T-helper 17 cell (primary cell): ENCODE results near the gene CD276. TPM values are rescaled to one million over a fixed set of nuclear protein-coding genes. Genes with fewer than 3 reads are reported as not detected.

Source experiments
- ATAC-seq: fragments of 150-1000 bp; cut with Tn5 transposase; 2 replicates; pipeline ENCODE4 v1.10.0; 2021; ENCODE audit warnings: mild to moderate bottlenecking, moderate library complexity
- DNase-seq, 3 donors: peaks; one replicate each; pipeline versions ENCODE4 v3.0.0 to v3.0.0-alpha.2; 2020 to 2021
- H3K9me3 ChIP-seq: one replicate; pipeline ENCODE4 v1.7.0; 2013; ENCODE audit warnings: low read length, mild to moderate bottlenecking; ENCODE audit not compliant: control insufficient read depth, poor library complexity, severe bottlenecking
- H3K27ac Mint-ChIP-seq: one replicate; pipeline ENCODE4 v1.8.0; 2022; ENCODE audit warnings: mild to moderate bottlenecking, moderate library complexity, mixed read lengths
- H3K27me3 Mint-ChIP-seq: one replicate; pipeline ENCODE4 v1.8.0; 2022; ENCODE audit warnings: mixed read lengths
- H3K36me3 Mint-ChIP-seq: one replicate; pipeline ENCODE4 v1.8.0; 2022; ENCODE audit warnings: low read depth, mixed read lengths
- H3K4me1 Mint-ChIP-seq: one replicate; pipeline ENCODE4 v1.8.0; 2022; ENCODE audit warnings: mild to moderate bottlenecking, mixed read lengths
- H3K4me3 Mint-ChIP-seq: one replicate; pipeline ENCODE4 v1.8.0; 2022; ENCODE audit warnings: mild to moderate bottlenecking, moderate library complexity, mixed read lengths
- total RNA-seq, 4 donors: library from RNA in 2 of 4; stranded (reverse) in 2 of 4; gene quantifications; one replicate each; pipeline ENCODE4 v1.2.3 and lab custom pipeline; 2022 to 2026

The CD276 gene
- total RNA-seq, 2 donors from 2014 or later, result not detected

- Mint-ChIP-seq H3K4me1 (peaks cover 15% of the 10 kb centered on the region), H3K27me3 (peaks cover 66% of the 10 kb centered on the region), H3K36me3 (peaks cover 14% of the 10 kb centered on the region), H3K4me3 (no peak overlapping the region), H3K27ac (no peak overlapping the region)
- no peaks in the 10 kb centered on the region for H3K9me3 ChIP-seq
- DNase-seq, result no peak
- ATAC-seq, result no peak
These were observed 65.3 kb downstream of the CD276 start for GRCh38 chr15:73749533-73749932.

- Mint-ChIP-seq H3K4me1 (peaks cover 15% of the 10 kb centered on the region), H3K36me3 (peaks cover 15% of the 10 kb centered on the region), H3K27ac (no peak overlapping the region), H3K4me3 (no peak overlapping the region), H3K27me3 (peaks cover 68% of the 10 kb centered on the region)
- ATAC-seq (no peak), DNase-seq (no peak)
- H3K9me3 ChIP-seq, result no peaks in the 10 kb centered on the region
These were observed 65.8 kb downstream of the CD276 start for GRCh38 chr15:73749971-73750370.

DNA sequence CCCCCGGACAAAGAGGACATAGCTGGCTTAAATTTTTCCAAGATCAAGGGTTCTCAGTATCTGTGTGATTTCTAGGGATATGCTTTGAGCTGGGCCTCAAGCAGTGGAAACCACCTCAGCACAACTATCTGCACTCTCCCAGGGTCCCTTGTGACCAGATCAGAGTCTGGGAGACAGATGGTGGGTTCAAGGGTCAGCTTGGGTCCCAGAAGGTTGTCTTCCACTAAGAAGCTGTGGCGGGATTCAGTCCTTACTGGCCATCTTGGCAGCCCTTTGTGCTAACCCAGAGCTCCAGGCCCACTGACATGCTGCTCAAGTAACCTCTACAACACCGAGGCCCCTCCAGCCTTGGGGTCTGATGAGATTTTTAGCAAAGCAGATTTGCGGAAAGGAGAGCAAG lies 66.3 kb downstream of the CD276 start:
- peaks cover 12% of the 10 kb centered on the region for H3K36me3 Mint-ChIP-seq
- no peak for DNase-seq
- no peak for ATAC-seq
- H3K9me3 ChIP-seq, result no peaks in the 10 kb centered on the region
- H3K4me3 Mint-ChIP-seq, result no peak overlapping the region
- no peak overlapping the region for H3K27ac Mint-ChIP-seq
- H3K4me1 Mint-ChIP-seq, result peaks cover 12% of the 10 kb centered on the region
- peaks cover 65% of the 10 kb centered on the region for H3K27me3 Mint-ChIP-seq

DNA sequence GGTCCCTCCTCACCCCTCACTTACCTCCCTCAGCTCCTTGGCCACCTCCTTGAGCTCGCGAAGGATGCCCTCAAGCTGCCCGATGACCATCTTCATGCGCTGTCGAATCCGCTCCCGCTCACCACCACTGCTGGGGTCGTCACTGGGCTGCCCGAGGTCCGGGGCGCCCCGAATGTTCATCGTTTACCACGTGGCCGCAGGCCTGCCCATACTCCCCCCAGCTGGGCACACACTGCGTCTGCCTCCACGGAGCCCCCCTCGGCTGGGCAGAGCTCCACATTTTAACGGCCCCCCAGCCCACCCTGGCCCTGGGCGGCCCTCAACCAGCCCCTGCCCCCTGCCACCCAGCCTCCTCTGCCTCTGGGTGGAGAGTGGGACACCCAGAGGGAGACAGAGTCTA lies 66.8 kb downstream of the CD276 start:
- H3K36me3 Mint-ChIP-seq, result peaks cover 14% of the 10 kb centered on the region
- no peak overlapping the region for H3K27ac Mint-ChIP-seq
- H3K4me1 Mint-ChIP-seq, result peaks cover 12% of the 10 kb centered on the region
- peaks cover 65% of the 10 kb centered on the region for H3K27me3 Mint-ChIP-seq
- ATAC-seq, result no peak
- no peak for DNase-seq
- no peak overlapping the region for H3K4me3 Mint-ChIP-seq
- H3K9me3 ChIP-seq, result no peaks in the 10 kb centered on the region

DNA sequence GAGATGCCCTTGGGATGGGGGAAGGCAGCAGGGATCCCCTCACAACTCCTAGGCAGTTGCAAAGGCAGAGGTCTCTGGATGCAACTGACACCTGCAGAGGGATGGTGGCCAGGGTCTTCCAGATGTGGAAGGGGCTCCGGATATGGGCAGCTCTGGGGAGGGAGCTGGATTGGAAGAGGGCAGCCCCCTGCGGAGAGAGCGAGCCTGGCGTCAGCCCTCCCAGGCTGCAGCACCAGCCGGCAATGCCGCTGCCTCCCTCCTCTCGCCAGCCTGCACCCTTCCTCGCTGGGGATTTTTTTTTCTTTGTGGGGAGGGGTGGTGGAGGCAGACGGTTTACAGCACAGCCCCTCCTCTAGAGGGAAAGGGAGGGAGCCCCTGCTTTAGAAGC lies 67.3 kb downstream of the CD276 start:
- Mint-ChIP-seq H3K27ac (no peak overlapping the region), H3K4me3 (peak overlapping the region; percentile 82), H3K36me3 (peaks cover 16% of the 10 kb centered on the region), H3K4me1 (peaks cover 10% of the 10 kb centered on the region), H3K27me3 (peaks cover 65% of the 10 kb centered on the region)
- ATAC-seq (no peak), DNase-seq (no peak)
- no peaks in the 10 kb centered on the region for H3K9me3 ChIP-seq

- H3K27me3 Mint-ChIP-seq, result peaks cover 61% of the 10 kb centered on the region
- ATAC-seq (no peak), DNase-seq (no peak)
- peaks cover 10% of the 10 kb centered on the region for H3K4me1 Mint-ChIP-seq
- no peak overlapping the region for H3K4me3 Mint-ChIP-seq
- peaks cover 16% of the 10 kb centered on the region for H3K36me3 Mint-ChIP-seq
- no peaks in the 10 kb centered on the region for H3K9me3 ChIP-seq
- no peak overlapping the region for H3K27ac Mint-ChIP-seq
These were observed 68.0 kb downstream of the CD276 start for GRCh38 chr15:73751899-73752805.

DNA sequence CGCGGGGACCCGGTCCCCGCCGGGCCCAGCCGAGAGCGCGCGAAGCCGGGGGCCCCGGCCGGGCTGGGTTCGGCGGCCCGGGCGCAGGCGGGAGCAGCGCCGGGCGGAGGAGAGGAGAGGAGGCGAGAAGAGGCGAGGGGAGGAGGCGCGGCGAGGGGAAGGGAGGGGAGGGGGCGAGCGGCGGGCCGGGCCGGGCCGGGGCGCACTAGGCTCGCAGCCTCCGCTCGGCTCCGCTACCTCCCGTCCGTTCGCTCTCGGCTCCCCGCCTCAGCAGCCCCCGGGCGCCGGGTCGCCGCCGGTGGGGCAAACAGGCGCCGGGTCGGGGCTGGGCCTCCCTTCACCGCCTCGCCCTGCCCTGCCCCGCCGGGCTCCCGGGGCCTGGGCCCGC lies 68.6 kb downstream of the CD276 start:
- ATAC-seq (no peak), DNase-seq (no peak)
- H3K9me3 ChIP-seq, result no peaks in the 10 kb centered on the region
- peaks cover 54% of the 10 kb centered on the region for H3K27me3 Mint-ChIP-seq
- H3K27ac Mint-ChIP-seq, result no peak overlapping the region
- peaks cover 16% of the 10 kb centered on the region for H3K36me3 Mint-ChIP-seq
- H3K4me3 Mint-ChIP-seq, result no peak overlapping the region
- H3K4me1 Mint-ChIP-seq, result peaks cover 10% of the 10 kb centered on the region

GRCh38 chr15:73753250-73754130 lies 69.3 kb downstream of the CD276 start, which contains the start of gene INSYN1:
Gene INSYN1, minus strand, starts transcription at chr15:73753351. Its CDS starts 2,221 bp downstream, at chr15:73751130.
- Mint-ChIP-seq H3K4me1 (peaks cover 10% of the 10 kb centered on the region), H3K4me3 (peak within 1 kb of the TSS; percentile 80), H3K27ac (no peak within 1 kb of the TSS), H3K27me3 (peaks cover 51% of the 10 kb centered on the region), H3K36me3 (peaks cover 16% of the 10 kb centered on the region)
- no peak for DNase-seq
- ATAC-seq, result no peak
- no peaks in the 10 kb centered on the region for H3K9me3 ChIP-seq

- Mint-ChIP-seq H3K27ac (no peak overlapping the region), H3K27me3 (peaks cover 42% of the 10 kb centered on the region), H3K4me3 (peak overlapping the region; percentile 80)
These were observed 70.3 kb downstream of the CD276 start for GRCh38 chr15:73754461-73754860.

GRCh38 chr15:73755481-73755880 lies 71.3 kb downstream of the CD276 start:
- H3K36me3 Mint-ChIP-seq, result peaks cover 16% of the 10 kb centered on the region
- peaks cover 10% of the 10 kb centered on the region for H3K4me1 Mint-ChIP-seq
- no peaks in the 10 kb centered on the region for H3K9me3 ChIP-seq
- H3K27ac Mint-ChIP-seq, result no peak overlapping the region
- peak overlapping the region; percentile 33 for H3K4me3 Mint-ChIP-seq
- DNase-seq, result no peak
- no peak for ATAC-seq
- peaks cover 32% of the 10 kb centered on the region for H3K27me3 Mint-ChIP-seq

More at GRCh38 chr15:73754461-73754860, 70.3 kb downstream of the CD276 start:
- no peaks in the 10 kb centered on the region for H3K9me3 ChIP-seq
- peaks cover 16% of the 10 kb centered on the region for H3K36me3 Mint-ChIP-seq
- H3K4me1 Mint-ChIP-seq, result peaks cover 10% of the 10 kb centered on the region
- DNase-seq (no peak), ATAC-seq (no peak)

DNA sequence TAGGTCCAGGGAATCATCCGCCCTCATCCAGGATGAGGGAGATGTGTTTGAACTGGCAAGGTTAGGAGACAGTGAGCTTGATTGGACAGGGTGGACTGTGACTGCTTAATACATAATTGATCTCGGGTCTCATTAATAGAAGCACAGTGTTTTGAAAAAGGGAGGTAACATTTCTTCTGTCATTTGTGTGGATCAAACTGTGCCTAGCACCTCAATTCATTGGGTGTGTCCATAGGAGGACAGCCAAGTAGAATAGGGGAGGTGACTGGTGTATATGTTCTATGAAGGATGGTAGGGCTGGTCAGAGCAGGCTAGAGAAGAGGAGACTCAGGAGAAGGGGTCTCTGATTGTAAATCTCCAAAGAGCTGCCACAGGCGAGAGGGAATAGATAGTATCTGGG lies 71.8 kb downstream of the CD276 start:
- Mint-ChIP-seq H3K36me3 (peaks cover 16% of the 10 kb centered on the region), H3K4me1 (peaks cover 10% of the 10 kb centered on the region), H3K4me3 (no peak overlapping the region), H3K27me3 (peaks cover 30% of the 10 kb centered on the region), H3K27ac (no peak overlapping the region)
- no peak for DNase-seq
- no peak for ATAC-seq
- no peaks in the 10 kb centered on the region for H3K9me3 ChIP-seq

DNA sequence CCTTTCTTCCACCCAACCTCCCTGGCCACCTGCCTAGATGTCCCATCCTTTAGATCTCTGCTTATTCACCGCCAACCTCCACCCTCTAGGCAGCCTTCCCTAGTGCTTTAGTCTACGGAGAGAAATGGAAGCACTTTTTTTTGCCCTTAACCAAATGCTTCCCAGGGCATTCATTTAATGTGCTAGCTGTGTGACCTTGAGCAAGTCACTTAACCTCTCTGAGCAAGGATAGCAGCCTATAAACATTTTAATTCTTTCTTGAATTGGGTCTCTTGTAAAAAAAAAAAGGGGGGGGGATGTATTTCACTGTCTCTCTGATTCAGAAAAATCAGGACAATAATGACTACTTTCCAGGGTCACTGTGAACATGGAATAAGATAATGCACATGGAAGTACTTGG lies 72.2 kb downstream of the CD276 start:
- DNase-seq (no peak), ATAC-seq (no peak)
- H3K4me3 Mint-ChIP-seq, result no peak overlapping the region
- H3K36me3 Mint-ChIP-seq, result peaks cover 16% of the 10 kb centered on the region
- peaks cover 30% of the 10 kb centered on the region for H3K27me3 Mint-ChIP-seq
- H3K4me1 Mint-ChIP-seq, result peaks cover 9% of the 10 kb centered on the region
- no peaks in the 10 kb centered on the region for H3K9me3 ChIP-seq
- no peak overlapping the region for H3K27ac Mint-ChIP-seq

DNA sequence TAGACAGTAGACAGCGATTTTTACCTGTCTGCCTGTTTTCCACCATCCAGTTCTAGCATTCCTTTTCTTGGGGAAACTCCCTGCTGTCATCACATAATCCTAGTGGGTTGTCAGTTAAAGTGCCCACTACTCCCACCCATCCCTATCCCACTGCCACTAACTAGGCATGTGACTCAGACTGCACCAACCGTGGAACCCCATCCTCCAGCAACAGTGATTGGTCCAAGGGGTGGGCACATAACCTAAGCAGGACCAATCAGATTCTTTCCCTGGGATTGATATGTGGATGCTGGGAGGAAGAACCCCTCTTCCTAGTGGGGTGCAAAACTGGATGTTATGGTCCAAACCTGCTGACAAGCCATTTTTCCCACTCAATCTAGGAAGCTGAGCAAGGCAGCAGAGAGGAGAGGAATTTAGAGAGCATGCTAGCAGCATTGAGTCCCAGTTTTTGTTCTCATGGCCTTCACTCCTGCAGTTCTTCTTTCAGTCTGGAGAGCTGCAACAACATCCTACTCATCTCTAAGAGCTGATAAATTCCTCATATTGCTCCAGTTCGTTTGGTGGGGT lies 72.8 kb downstream of the CD276 start:
- H3K4me1 Mint-ChIP-seq, result peaks cover 8% of the 10 kb centered on the region
- no peaks in the 10 kb centered on the region for H3K9me3 ChIP-seq
- H3K36me3 Mint-ChIP-seq, result peaks cover 16% of the 10 kb centered on the region
- no peak overlapping the region for H3K27ac Mint-ChIP-seq
- peaks cover 30% of the 10 kb centered on the region for H3K27me3 Mint-ChIP-seq
- no peak overlapping the region for H3K4me3 Mint-ChIP-seq
- DNase-seq (no peak), ATAC-seq (no peak)
